GM21367 (cell line): ENCODE measurements around the gene GPR89A.
A peak's percentile ranks its signal among the peaks of the same experiment; 100 is the strongest.
"Not testable (repeated sequence)": the region's sequence is repeated elsewhere in the genome, so short reads cannot be mapped to it uniquely, and the experiment has no call there.

ENCODE experiments used
- ATAC-seq: cut with Tn5 transposase; IDR thresholded peaks from one replicate; pipeline ENCODE4 v1.9.1; 2021; ENCODE audit not compliant: unreplicated experiment

Gene GPR89A

GRCh38 chr1:145684858-145685257, 77.1 kb downstream of the GPR89A start:
- not testable (repeated sequence) for ATAC-seq

GRCh38 chr1:145686078-145686477, 78.3 kb downstream of the GPR89A start:
- not testable (repeated sequence) for ATAC-seq

- no peak for ATAC-seq
Measured at GRCh38 chr1:145688328-145688727, 80.5 kb downstream of the GPR89A start.

GRCh38 chr1:145688924-145689323, 81.1 kb downstream of the GPR89A start:
- no peak for ATAC-seq

- ATAC-seq = no peak
Measured at GRCh38 chr1:145689922-145690321, 82.1 kb downstream of the GPR89A start.

- peak; percentile 80 for ATAC-seq
Measured at GRCh38 chr1:145690587-145691558, 83.1 kb downstream of the GPR89A start.

GRCh38 chr1:145692785-145693443, 85.1 kb downstream of the GPR89A start:
- ATAC-seq = no peak

GRCh38 chr1:145695821-145696629, 88.2 kb downstream of the GPR89A start:
- ATAC-seq = no peak

- no peak for ATAC-seq
Measured at GRCh38 chr1:145696630-145696960, 88.8 kb downstream of the GPR89A start.

- no peak for ATAC-seq
Measured at GRCh38 chr1:145701306-145701862, 93.6 kb downstream of the GPR89A start.

- ATAC-seq = no peak
Measured at GRCh38 chr1:145702052-145702451, 94.3 kb downstream of the GPR89A start.

- ATAC-seq = no peak
Measured at GRCh38 chr1:145702826-145703225, 95.0 kb downstream of the GPR89A start.

- ATAC-seq = no peak
Measured at GRCh38 chr1:145705622-145706021, 97.8 kb downstream of the GPR89A start.

- no peak for ATAC-seq
Measured at GRCh38 chr1:145706086-145706664, 98.4 kb downstream of the GPR89A start.

GRCh38 chr1:145707183-145707867, 99.5 kb downstream of the GPR89A start, which contains the start of gene PDZK1:
Gene PDZK1 (minus strand): TSS chr1:145707368. CDS start chr1:145688021, 19,347 bp downstream.
- ATAC-seq = no peak

- ATAC-seq = no peak
Measured at GRCh38 chr1:145708063-145708462, 100.3 kb downstream of the GPR89A start.

GRCh38 chr1:145710291-145711027, 102.7 kb downstream of the GPR89A start:
- ATAC-seq = no peak

- ATAC-seq = no peak
Measured at GRCh38 chr1:145711213-145711651, 103.4 kb downstream of the GPR89A start.

GRCh38 chr1:145714524-145715111, 106.8 kb downstream of the GPR89A start:
- ATAC-seq = no peak
